ENCODE data around the gene BBOF1.
"Not testable (repeated sequence)": the region's sequence is repeated elsewhere in the genome, so short reads cannot be mapped to it uniquely, and the experiment has no call there.

BBOF1 gene, protein sequence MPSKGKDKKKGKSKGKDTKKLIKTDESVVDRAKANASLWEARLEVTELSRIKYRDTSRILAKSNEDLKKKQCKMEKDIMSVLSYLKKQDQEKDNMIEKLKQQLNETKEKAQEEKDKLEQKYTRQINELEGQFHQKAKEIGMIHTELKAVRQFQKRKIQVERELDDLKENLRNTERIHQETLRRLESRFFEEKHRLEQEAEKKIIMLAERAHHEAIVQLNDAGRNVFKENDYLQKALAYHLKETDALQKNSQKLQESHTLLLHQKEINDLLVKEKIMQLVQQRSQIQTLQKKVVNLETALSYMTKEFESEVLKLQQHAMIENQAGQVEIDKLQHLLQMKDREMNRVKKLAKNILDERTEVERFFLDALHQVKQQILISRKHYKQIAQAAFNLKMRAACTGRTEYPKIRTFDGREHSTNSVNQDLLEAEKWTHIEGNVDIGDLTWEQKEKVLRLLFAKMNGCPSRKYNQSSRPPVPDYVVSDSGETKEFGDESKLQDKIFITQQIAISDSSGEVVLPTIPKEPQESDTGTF

DNA sequence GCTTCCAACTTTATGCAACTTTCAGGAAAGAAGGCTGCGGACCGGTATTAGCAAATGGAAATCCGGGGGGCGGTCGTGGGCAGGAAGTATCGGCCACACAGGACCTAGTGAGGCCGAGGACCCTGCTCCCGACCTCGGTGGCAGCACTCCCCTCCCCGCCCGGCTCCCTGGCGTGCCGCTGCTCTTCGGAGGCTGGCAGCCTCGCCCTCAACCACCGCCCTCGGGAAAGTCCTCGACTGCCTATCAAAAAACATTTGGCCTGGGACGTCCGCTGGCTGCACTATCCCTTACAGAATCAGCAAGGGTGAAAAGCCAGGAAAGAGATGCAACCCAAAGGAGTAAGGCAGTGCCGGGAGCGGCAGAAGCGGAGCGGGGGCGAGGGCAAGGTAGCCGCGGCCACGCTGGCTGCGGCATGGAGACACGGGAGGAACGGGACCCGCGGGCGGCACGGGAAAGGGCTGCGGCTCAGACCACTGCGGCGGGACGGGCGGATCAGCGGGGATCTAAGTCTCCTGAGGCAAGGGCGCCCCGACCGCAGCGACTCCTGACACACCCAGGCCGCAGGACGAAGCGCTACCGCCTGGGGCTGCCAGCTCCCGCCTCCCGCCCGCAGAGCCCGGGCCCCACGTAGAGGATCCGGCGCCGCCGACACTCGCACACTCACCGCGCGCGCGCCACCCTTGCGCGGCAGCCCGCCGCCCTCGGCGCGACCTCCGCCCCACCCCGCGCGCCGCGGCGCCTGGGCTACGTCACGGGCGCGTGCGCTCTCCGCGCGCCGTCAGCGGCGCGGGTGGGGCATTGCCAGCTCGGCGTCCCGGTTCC lies at the start of gene BBOF1, which contains the start of gene ENTPD5:
Gene BBOF1, plus strand, starts transcription at position 764 of the 822 bp plus-strand sequence. CDS start 130 bp downstream, outside the sequence.
Gene ENTPD5, minus strand, starts transcription at position 703 of the 822 bp plus-strand sequence. CDS start 31,186 bp downstream, outside the sequence.
- H3K4me3 ChIP-seq (ENCODE audit: low read depth, low read length), result peak within 1 kb of the TSS; percentile 81

GRCh38 chr14:73973497-73973896 lies 45.7 kb upstream of the BBOF1 start:
- no peak for DNase-seq (ENCODE audit: low read depth)

More for the DNA sequence above, at the start of gene BBOF1, which contains the start of gene ENTPD5:
- DNase-seq (ENCODE audit: low read depth), result peak; percentile 58

GRCh38 chr14:73976125-73976524 lies 43.0 kb upstream of the BBOF1 start:
- DNase-seq (ENCODE audit: low read depth), result no peak
- H3K4me3 ChIP-seq (ENCODE audit: low read depth, low read length), result no peak overlapping the region

More at GRCh38 chr14:73973497-73973896, 45.7 kb upstream of the BBOF1 start:
- H3K4me3 ChIP-seq (ENCODE audit: low read depth, low read length), result no peak overlapping the region

DNA sequence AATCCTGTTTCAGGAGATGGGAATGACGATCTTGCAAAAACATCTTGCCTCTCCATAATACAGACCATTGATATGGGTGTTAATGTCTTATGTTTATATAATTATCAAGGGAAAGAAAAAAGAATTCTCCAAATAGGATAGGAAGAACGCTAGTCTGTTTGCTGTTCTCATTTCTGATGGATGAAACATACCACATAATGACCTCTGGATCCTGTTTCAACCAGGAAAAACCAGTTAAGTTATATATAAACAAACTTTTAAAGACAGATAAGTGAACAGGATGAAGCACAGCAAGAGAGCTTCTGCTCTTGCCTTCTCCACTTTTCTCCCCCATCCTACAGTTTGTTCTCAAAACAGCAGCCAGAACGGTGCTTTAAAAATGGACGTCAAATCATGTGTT lies 41.3 kb upstream of the BBOF1 start:
- H3K4me3 ChIP-seq (ENCODE audit: low read depth, low read length), result no peak overlapping the region
- DNase-seq (ENCODE audit: low read depth), result peak; percentile 1

DNA sequence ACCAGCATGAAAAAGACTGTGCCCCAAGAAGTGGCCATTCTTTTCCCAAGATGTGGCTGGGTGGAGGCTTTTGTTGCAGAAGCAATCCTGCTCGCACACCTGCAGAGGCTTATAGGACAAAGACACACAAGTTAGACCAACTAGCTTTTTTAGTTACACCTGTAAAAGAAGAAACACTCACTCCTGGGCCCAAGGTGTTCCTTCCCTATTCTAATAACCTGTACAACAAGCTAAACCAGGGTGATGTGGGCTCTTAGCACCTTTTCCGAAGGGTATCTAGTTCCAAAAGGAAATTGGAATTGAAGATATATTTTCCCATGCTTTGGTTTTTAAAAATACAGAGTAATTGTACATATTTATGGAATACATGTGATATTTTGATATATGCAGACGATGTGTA lies 31.1 kb upstream of the BBOF1 start:
- DNase-seq (ENCODE audit: low read depth), result no peak
- H3K4me3 ChIP-seq (ENCODE audit: low read depth, low read length), result no peak overlapping the region

- H3K4me3 ChIP-seq (ENCODE audit: low read depth, low read length); DNase-seq (ENCODE audit: low read depth): not testable (repeated sequence)
These were observed 30.5 kb upstream of the BBOF1 start for GRCh38 chr14:73988656-73989055.

GRCh38 chr14:73991092-73991491 lies 28.1 kb upstream of the BBOF1 start:
- DNase-seq (ENCODE audit: low read depth), result no peak
- H3K4me3 ChIP-seq (ENCODE audit: low read depth, low read length), result no peak overlapping the region

DNA sequence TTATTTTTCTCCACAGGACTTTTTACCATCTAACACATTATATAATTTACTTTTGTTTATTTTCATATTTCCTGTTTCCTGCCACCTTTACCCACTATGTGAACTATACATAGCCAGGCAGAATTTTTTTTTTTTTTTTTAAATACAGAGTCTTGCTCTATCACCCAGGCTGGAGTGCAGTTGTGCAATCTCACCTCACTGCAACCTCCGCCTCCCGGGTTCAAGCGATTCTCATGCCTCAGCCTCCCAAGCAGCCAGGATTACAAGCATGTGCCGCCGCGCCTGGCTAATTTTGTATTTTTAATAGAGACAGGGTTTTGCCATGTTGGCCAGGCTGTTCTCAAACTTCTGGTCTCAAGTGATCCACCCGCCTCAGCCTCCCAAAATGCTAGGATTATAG lies 24.2 kb upstream of the BBOF1 start:
- DNase-seq (ENCODE audit: low read depth); H3K4me3 ChIP-seq (ENCODE audit: low read depth, low read length): not testable (repeated sequence)

DNA sequence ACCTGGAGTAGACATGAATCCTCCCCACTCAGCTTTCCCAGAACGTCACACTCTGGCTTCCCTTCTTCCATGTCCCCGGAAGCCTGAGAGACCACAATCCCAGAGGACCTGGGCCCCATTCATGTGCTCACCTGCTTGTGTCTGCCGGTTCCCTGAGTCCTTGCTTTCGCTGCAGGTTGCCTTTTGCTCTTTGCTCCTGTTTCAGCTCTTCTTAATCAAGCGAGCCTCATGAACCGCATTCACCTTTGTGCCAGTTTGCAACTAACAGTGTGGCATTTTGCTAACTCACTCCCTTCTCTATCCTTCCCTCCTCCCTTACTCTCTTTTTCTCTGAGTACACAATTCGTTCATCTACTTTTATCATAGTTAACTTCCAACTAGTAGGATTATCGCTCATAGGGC lies 23.2 kb upstream of the BBOF1 start:
- DNase-seq (ENCODE audit: low read depth), result no peak
- H3K4me3 ChIP-seq (ENCODE audit: low read depth, low read length), result no peak overlapping the region

GRCh38 chr14:73996731-73997107 lies 22.4 kb upstream of the BBOF1 start:
- no peak for DNase-seq (ENCODE audit: low read depth)
- no peak overlapping the region for H3K4me3 ChIP-seq (ENCODE audit: low read depth, low read length)

- no peak for DNase-seq (ENCODE audit: low read depth)
- no peak overlapping the region for H3K4me3 ChIP-seq (ENCODE audit: low read depth, low read length)
These were observed 21.8 kb upstream of the BBOF1 start for GRCh38 chr14:73997108-73997943.

GRCh38 chr14:73997944-73998447 lies 21.2 kb upstream of the BBOF1 start:
- no peak overlapping the region for H3K4me3 ChIP-seq (ENCODE audit: low read depth, low read length)
- DNase-seq (ENCODE audit: low read depth), result no peak

- H3K4me3 ChIP-seq (ENCODE audit: low read depth, low read length), result no peak overlapping the region
- no peak for DNase-seq (ENCODE audit: low read depth)
These were observed 20.4 kb upstream of the BBOF1 start for GRCh38 chr14:73998726-73999125.

DNA sequence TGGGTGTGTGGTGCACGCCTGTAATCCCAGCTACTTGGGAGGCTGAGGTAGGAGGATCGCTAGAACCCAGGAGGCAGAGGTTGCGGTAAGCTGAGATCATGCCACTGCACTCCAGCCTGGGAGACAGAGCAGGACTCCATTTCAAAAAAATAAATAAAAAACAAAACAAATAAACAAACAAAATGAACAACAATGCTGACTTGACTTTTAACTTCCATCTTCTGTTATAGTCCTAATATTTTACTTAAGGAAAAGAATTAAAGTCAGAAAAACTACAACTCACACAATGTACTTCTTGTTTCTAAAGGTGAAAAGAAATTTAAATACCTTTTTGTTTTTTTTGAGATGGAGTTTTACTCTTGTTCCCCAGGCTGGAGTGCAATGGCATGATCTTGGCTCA lies 13.5 kb upstream of the BBOF1 start:
- H3K4me3 ChIP-seq (ENCODE audit: low read depth, low read length); DNase-seq (ENCODE audit: low read depth): not testable (repeated sequence)

DNA sequence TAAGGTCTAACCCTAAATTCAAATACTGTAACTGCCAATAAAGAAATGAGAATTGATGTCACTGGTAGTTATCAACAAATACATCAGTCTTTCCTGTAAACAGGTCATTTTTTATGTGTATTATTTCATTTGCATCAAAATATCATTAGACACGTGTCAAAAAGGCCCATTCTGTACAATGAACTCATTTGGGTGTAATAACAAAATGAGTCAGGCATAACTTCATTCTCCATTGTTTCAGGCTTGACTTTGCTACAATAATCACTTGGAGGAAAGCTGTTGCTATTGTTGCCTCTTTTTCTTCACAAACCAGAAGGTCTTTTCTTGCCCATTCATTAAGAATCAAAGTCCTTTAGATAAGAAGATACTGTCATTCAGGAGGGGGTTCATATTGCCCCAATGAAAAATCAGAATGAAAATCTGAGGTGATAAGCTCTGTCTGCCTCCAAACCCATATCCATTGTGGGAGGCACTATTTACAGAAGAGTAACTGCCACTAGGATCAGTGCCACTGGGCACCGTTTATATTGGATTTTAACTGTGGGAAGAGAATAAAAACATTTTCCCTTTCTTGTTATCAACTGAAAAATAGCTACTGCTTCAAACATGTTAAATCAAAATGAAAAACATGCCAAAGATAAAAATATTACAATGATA lies 10.2 kb upstream of the BBOF1 start:
- DNase-seq (ENCODE audit: low read depth), result no peak
- no peak overlapping the region for H3K4me3 ChIP-seq (ENCODE audit: low read depth, low read length)

GRCh38 chr14:74014299-74014698 lies 4.8 kb upstream of the BBOF1 start:
- no peak for DNase-seq (ENCODE audit: low read depth)
- H3K4me3 ChIP-seq (ENCODE audit: low read depth, low read length), result no peak overlapping the region

DNA sequence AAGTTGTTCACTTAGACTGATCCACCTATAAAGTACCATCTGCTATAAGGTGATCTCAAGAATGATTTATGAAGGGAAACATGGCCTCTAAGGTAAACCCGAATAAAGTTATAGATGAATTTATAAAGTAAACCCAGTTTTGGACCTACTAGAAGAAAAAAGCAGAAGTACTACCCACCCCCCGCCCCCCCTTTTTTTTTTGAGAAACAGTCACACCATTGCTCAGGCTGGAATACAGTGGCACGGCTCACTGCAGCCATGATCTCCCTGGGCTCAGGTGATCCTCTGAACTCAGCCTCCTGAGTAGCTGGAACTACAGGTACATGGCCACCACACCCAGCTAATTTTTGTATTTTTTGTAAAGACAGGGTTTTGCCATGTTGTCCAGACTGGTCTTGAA lies 4.0 kb upstream of the BBOF1 start:
- no peak for DNase-seq (ENCODE audit: low read depth)
- no peak overlapping the region for H3K4me3 ChIP-seq (ENCODE audit: low read depth, low read length)

- DNase-seq (ENCODE audit: low read depth), result no peak
- H3K4me3 ChIP-seq (ENCODE audit: low read depth, low read length), result no peak overlapping the region
These were observed 3.2 kb upstream of the BBOF1 start for GRCh38 chr14:74015963-74016362.

DNA sequence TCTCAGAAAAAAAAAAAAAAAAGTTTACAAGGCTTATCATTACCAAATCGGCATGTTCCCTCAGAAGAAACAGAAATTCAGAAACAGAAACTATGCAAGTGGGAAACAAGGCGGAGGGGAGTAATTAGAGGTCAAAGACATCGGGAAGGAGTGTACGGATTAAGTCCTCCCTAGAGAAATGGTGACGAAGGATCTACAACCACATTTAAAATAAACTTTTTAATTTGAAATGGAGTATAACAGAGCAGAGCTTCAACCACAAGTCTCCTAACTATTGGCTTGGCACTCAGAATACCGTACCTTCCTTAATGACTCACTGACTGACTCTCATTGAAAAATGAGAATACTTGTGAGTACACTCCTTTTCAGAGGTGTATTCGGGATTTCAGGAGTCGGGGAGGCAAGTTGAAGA lies 969 bp upstream of the BBOF1 start:
- peak overlapping the region; percentile 81 for H3K4me3 ChIP-seq (ENCODE audit: low read depth, low read length)
- peak; percentile 25 for DNase-seq (ENCODE audit: low read depth)
